Measurements from ENCODE around the gene CEACAM8.

DNA sequence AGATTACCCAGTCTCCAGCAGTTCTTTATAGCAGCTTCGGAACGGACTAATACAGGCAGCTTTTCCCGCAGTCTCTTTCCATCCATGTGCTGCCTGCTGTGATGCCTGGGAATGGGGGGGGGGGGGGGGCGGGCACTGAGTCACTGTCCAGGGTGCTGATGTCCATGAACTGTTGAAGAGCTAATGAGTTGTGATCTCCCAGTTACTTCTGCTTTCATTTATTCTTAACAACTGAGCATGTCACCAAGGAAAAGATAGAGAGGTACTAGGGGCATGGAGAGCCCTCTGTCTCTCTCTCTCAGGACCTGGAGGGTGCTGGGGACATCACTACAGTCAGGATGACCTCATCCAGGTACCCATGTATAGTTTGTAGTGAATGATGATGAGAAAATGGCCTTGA, 46.2 kb downstream of the CEACAM8 start:
- TF ChIP-seq, protein P1, sequence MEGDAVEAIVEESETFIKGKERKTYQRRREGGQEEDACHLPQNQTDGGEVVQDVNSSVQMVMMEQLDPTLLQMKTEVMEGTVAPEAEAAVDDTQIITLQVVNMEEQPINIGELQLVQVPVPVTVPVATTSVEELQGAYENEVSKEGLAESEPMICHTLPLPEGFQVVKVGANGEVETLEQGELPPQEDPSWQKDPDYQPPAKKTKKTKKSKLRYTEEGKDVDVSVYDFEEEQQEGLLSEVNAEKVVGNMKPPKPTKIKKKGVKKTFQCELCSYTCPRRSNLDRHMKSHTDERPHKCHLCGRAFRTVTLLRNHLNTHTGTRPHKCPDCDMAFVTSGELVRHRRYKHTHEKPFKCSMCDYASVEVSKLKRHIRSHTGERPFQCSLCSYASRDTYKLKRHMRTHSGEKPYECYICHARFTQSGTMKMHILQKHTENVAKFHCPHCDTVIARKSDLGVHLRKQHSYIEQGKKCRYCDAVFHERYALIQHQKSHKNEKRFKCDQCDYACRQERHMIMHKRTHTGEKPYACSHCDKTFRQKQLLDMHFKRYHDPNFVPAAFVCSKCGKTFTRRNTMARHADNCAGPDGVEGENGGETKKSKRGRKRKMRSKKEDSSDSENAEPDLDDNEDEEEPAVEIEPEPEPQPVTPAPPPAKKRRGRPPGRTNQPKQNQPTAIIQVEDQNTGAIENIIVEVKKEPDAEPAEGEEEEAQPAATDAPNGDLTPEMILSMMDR (IDR thresholded peaks at IDR 0.05 in 4 of 5, conservative IDR thresholded peaks at IDR 0.05 in 1 of 5), result no peak
- TF ChIP-seq POLR2A (IDR thresholded peaks at IDR 0.05), result no peak
